Measurements from ENCODE around the gene CACNA1C. TPM values are rescaled to one million over a fixed set of nuclear protein-coding genes. Genes with fewer than 3 reads are reported as not detected.

The CACNA1C gene
- total RNA-seq, 1 donor from 2014 or later: 1.3 TPM

- Histone ChIP-seq H3K36me3 (ENCODE audit: control insufficient read depth, insufficient read depth, low read length) (no peaks in the 10 kb centered on the region), H3K27me3 (ENCODE audit: control insufficient read depth, insufficient read depth, low read length) (no peaks in the 10 kb centered on the region), H3K4me3 (ENCODE audit: low read depth, low read length) (no peak overlapping the region)
- no peak for TF ChIP-seq CTCF (IDR thresholded peaks at IDR 0.05; ENCODE audit: insufficient read depth, low read length, poor library complexity, severe bottlenecking)
- DNase-seq (ENCODE audit: low read depth): no peak
These were observed 365.8 kb downstream of the CACNA1C start for GRCh38 chr12:2418579-2418978.

GRCh38 chr12:2422591-2422990 is 369.8 kb downstream of the CACNA1C start:
- no peak for TF ChIP-seq CTCF (IDR thresholded peaks at IDR 0.05; ENCODE audit: insufficient read depth, low read length, poor library complexity, severe bottlenecking)
- no peak for DNase-seq (ENCODE audit: low read depth)
- Histone ChIP-seq H3K36me3 (ENCODE audit: control insufficient read depth, insufficient read depth, low read length) (no peaks in the 10 kb centered on the region), H3K4me3 (ENCODE audit: low read depth, low read length) (no peak overlapping the region), H3K27me3 (ENCODE audit: control insufficient read depth, insufficient read depth, low read length) (no peaks in the 10 kb centered on the region)

- H3K36me3 ChIP-seq (ENCODE audit: control insufficient read depth, insufficient read depth, low read length): no peaks in the 10 kb centered on the region
- H3K27me3 ChIP-seq (ENCODE audit: control insufficient read depth, insufficient read depth, low read length): no peaks in the 10 kb centered on the region
- DNase-seq (ENCODE audit: low read depth): no peak
- H3K4me3 ChIP-seq (ENCODE audit: low read depth, low read length): no peak overlapping the region
- TF ChIP-seq CTCF (IDR thresholded peaks at IDR 0.05; ENCODE audit: insufficient read depth, low read length, poor library complexity, severe bottlenecking): no peak
These were observed 376.2 kb downstream of the CACNA1C start for GRCh38 chr12:2429032-2429431.

GRCh38 chr12:2431810-2432209 is 379.0 kb downstream of the CACNA1C start:
- H3K27me3 ChIP-seq (ENCODE audit: control insufficient read depth, insufficient read depth, low read length): no peaks in the 10 kb centered on the region
- no peak overlapping the region for H3K4me3 ChIP-seq (ENCODE audit: low read depth, low read length)
- no peak for TF ChIP-seq CTCF (IDR thresholded peaks at IDR 0.05; ENCODE audit: insufficient read depth, low read length, poor library complexity, severe bottlenecking)
- no peaks in the 10 kb centered on the region for H3K36me3 ChIP-seq (ENCODE audit: control insufficient read depth, insufficient read depth, low read length)
- DNase-seq (ENCODE audit: low read depth): no peak

- Histone ChIP-seq H3K4me3 (ENCODE audit: low read depth, low read length) (no peak overlapping the region), H3K27me3 (ENCODE audit: control insufficient read depth, insufficient read depth, low read length) (no peaks in the 10 kb centered on the region)
- TF ChIP-seq CTCF (IDR thresholded peaks at IDR 0.05; ENCODE audit: insufficient read depth, low read length, poor library complexity, severe bottlenecking): no peak
These were observed 380.1 kb downstream of the CACNA1C start for GRCh38 chr12:2432856-2433255.

GRCh38 chr12:2435511-2435910 is 382.7 kb downstream of the CACNA1C start:
- no peak for TF ChIP-seq CTCF (IDR thresholded peaks at IDR 0.05; ENCODE audit: insufficient read depth, low read length, poor library complexity, severe bottlenecking)
- no peak for DNase-seq (ENCODE audit: low read depth)
- Histone ChIP-seq H3K4me3 (ENCODE audit: low read depth, low read length) (no peak overlapping the region), H3K36me3 (ENCODE audit: control insufficient read depth, insufficient read depth, low read length) (no peaks in the 10 kb centered on the region), H3K27me3 (ENCODE audit: control insufficient read depth, insufficient read depth, low read length) (no peaks in the 10 kb centered on the region)

More at GRCh38 chr12:2432856-2433255, 380.1 kb downstream of the CACNA1C start:
- H3K36me3 ChIP-seq (ENCODE audit: control insufficient read depth, insufficient read depth, low read length): no peaks in the 10 kb centered on the region
- DNase-seq (ENCODE audit: low read depth): no peak

All from kidney epithelial cell (primary cell).